SJCRH30 (cell line): Measurements from ENCODE around the gene PCCA. TPM values are rescaled to one million over a fixed set of nuclear protein-coding genes. Genes with fewer than 3 reads are reported as not detected.
A peak's percentile ranks its signal among the peaks of the same experiment; 100 is the strongest.

Experiments used
- DNase-seq, 2 experiments: peaks; one replicate each; pipeline ENCODE4 v3.0.0-alpha.2; 2015 to 2020
- H3K27ac ChIP-seq: fragments of 250-450 bp; sonication (Bioruptor Pico); 2 replicates; pipeline ENCODE4 v1.5.1; 2020; ENCODE audit warnings: mild to moderate bottlenecking, moderate library complexity
- H3K27me3 ChIP-seq: fragments of 250-450 bp; sonication (Bioruptor Pico); 2 replicates; pipeline ENCODE4 v1.5.1; 2020; ENCODE audit warnings: mild to moderate bottlenecking, moderate library complexity
- H3K36me3 ChIP-seq: fragments of 250-450 bp; sonication (Bioruptor Pico); 2 replicates; pipeline ENCODE4 v1.5.1; 2020; ENCODE audit warnings: mild to moderate bottlenecking, moderate library complexity
- H3K4me1 ChIP-seq: fragments of 250-450 bp; sonication (Bioruptor Pico); 2 replicates; pipeline ENCODE4 v1.5.1; 2020; ENCODE audit warnings: mild to moderate bottlenecking, moderate library complexity
- H3K4me3 ChIP-seq: fragments of 250-450 bp; sonication (Bioruptor Pico); 2 replicates; pipeline ENCODE4 v1.5.1; 2020; ENCODE audit warnings: mild to moderate bottlenecking, moderate library complexity
- H3K9me3 ChIP-seq: fragments of 250-450 bp; sonication (Bioruptor Pico); replicated peaks from 2 replicates; pipeline ENCODE4 v1.5.1; 2020; ENCODE audit warnings: mild to moderate bottlenecking, moderate library complexity
- total RNA-seq: library from RNA; depleted of rRNA; stranded (reverse); fragments of >200 nt; shearing (Covaris generic); gene quantifications from 2 replicates; pipeline ENCODE4 v1.2.3, GENCODE V29; 2014

The PCCA gene
- total RNA-seq, 1 experiment from 2014 or later: 23.4 TPM

DNA sequence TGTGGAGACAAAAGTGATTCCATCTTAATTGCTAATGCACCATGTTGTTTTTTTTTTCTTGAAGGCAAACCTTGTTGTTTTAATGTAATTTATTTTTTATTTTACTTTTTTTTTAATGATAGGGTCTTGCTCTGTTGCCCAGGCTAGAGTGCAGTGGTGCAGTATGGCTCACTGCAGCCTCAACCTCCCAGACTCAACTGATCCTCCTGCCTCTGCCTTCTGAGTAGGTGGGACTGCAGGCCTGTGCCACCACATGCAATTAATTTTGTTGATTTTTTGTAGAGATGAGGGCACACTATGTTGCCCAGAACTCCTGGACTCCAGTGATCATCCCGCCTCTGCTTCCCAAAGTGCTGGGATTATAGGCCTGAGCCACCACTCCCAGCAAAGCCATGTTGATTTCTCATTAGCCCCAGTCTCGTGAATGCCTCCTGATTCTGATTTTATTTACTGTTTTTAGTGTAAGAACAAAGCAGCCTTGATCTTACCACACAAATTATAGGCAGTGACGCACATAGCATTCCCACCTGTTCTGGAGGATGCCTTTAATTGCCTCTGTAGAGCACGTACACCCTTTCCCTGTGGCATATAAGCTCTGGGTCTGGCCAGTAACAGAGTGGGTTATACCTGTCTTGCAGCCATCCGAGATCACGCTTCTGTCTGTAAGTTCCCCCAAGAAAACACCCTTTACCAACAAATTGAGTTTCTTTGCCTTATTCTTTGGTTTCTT, 349.3 kb downstream of the PCCA start:
- Histone ChIP-seq H3K36me3 (no peaks in the 10 kb centered on the region), H3K9me3 (no peaks in the 10 kb centered on the region), H3K27ac (no peak overlapping the region), H3K4me3 (no peak overlapping the region), H3K27me3 (no peaks in the 10 kb centered on the region), H3K4me1 (peaks cover 21% of the 10 kb centered on the region)
- DNase-seq: no peak

DNA sequence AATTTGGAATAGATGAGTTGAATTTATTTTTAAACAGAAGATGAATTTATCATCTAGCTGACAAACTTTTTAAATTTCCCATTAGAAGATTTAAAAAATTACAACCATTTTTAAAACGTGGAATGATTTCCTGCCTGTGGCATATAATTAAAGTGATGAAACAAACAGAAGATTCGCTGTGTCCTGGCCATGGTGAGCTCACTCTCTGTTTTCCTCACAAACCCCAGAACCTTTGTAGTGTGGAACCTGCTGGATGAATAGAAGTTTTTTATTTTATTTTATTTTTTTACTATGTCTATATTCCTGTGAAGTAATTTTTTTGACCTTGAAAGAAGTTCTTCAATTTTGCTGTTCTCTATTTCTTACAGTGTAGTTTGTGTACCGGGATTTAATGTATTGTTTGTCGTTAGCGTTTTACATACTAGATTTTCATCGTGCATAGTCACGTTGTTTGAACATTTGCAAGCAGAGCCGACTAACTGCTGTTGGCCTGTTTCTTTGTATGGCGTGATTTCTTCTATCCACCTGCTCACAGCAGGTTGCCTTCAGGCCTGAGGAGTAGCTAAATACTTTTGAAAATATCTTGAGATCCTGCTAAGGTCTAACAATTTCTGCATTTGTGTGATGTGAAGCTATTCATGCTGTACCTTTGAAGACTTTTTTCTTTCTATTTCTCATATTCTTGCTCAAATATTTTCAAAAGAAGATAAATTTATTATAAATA, 350.5 kb downstream of the PCCA start:
- no peak overlapping the region for H3K27ac ChIP-seq
- no peaks in the 10 kb centered on the region for H3K27me3 ChIP-seq
- H3K4me3 ChIP-seq: no peak overlapping the region
- H3K9me3 ChIP-seq: no peaks in the 10 kb centered on the region
- peaks cover 16% of the 10 kb centered on the region for H3K4me1 ChIP-seq
- no peaks in the 10 kb centered on the region for H3K36me3 ChIP-seq
- no peak for DNase-seq

DNA sequence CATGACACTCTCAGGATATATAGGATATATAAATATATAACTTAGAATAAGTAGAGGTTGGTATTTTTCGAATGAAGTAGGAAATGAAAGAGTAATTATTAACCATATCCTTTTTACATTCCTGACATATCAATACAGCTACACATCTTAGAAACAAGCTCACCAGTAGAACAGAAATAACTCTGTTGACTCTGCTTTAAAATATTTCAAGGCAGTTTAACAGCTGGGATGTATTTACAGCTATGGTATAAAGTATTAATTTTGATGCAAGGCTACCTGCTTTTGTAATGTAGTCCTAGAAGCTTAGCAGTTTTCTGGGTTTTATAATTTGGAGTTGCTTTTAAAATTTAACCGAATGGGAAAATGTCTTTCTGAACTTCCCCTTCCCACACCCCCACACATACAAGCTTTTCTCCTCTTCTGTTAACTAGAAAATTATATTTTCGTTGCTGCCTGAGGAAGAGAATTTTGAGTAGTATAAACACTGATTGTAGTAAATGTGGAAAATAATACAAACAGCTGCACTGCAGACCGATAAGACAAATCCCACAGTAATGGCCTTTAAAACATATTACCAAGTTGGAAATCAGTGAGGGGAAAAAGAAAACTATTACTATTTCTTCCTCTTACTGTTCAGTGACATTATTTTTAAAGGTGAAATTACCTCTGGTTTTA, 352.0 kb downstream of the PCCA start:
- H3K27ac ChIP-seq: peak overlapping the region; percentile 66
- no peaks in the 10 kb centered on the region for H3K36me3 ChIP-seq
- H3K4me3 ChIP-seq: no peak overlapping the region
- no peaks in the 10 kb centered on the region for H3K27me3 ChIP-seq
- peaks cover 16% of the 10 kb centered on the region for H3K4me1 ChIP-seq
- peak in 1 of 2 experiments; percentile 31 for DNase-seq
- no peaks in the 10 kb centered on the region for H3K9me3 ChIP-seq

DNA sequence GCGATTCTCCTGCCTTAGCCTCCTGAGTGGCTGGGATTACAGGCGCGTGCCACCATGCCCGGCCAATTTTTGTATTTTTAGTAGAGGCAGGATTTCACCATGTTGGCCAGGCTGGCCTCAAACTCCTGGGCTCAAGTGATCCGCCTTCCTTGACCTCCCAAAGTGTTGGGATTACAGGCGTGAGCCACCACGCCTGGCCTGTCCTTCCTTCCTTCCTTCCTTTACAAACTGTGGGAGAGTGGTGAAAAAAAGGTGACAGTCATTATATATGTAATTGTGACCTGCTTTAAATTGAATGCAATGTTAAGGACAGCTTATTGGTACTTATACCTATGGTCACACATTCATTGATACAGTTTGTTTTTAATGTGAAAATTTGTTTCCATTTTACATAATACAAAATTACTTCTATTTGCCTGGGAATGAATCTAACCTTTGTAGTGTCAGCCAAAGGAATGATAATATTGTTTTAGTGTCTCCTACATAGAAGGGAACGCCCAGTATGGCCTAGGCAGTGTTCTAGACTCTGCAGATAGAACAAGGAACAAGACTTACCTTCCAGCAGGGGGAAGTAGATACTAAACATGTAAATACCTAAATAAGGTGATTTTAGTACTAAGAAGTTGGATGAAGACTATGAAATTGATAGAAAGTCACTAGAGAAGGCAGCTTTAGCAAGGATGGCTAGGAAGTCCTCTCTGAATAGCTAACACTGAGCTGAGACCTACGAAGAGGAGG, 353.4 kb downstream of the PCCA start:
- Histone ChIP-seq H3K4me1 (peaks cover 16% of the 10 kb centered on the region), H3K27me3 (no peaks in the 10 kb centered on the region), H3K4me3 (no peak overlapping the region), H3K27ac (no peak overlapping the region), H3K36me3 (no peaks in the 10 kb centered on the region), H3K9me3 (no peaks in the 10 kb centered on the region)
- no peak for DNase-seq

DNA sequence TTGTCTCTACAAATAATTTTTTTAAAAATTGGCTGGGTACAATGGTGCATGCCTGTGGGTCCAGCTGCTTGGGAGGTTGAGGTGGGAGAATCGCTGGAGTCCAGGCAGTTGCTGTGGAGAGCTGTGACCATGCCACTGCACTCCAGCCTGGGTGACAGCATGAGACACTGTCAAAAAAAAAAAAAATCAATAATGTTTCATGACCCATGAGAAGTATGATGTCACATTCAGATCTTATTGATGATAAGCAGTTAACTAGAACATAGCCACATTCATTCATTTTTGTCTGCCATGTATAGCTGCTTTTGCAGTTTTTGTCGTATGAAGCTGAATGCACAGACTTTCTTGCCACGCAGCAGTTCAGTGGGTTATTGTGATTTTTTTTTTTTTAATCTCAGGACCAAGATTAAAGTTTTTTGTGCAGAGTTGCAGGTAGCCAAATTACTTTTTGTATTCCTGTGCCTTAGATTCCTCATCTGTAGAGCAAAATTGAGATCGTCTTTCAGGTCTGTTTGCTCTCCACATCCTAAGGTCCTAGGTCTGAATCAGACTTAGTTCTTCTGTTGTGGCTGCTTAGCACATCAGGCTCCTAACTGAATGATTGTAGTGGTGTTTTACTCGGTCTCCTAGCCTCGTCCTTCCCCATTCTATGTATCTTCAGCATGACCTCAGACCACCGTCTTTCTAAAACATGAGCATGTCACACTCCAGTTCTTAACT, 354.5 kb downstream of the PCCA start:
- H3K4me3 ChIP-seq: no peak overlapping the region
- H3K9me3 ChIP-seq: no peaks in the 10 kb centered on the region
- no peak overlapping the region for H3K27ac ChIP-seq
- H3K36me3 ChIP-seq: no peaks in the 10 kb centered on the region
- H3K27me3 ChIP-seq: no peaks in the 10 kb centered on the region
- DNase-seq: no peak
- H3K4me1 ChIP-seq: peaks cover 16% of the 10 kb centered on the region

DNA sequence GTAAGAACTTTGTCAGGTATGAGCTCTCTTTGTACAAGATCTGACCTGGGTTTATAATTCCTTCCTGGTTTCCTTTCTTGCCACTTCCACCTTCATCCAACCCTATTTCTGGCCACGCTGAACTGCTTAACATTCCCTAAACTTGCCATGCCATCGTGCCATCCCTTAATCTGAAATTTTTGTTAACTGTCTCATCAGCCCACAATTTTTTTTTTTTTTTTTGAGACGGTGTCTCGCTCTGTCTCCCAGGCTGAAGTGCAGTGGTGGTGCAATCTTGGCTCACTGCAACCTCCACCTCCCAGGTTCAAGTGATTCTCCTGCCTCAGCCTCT, 355.1 kb downstream of the PCCA start:
- H3K36me3 ChIP-seq: no peaks in the 10 kb centered on the region
- no peaks in the 10 kb centered on the region for H3K27me3 ChIP-seq
- no peak overlapping the region for H3K27ac ChIP-seq
- peaks cover 16% of the 10 kb centered on the region for H3K4me1 ChIP-seq
- no peak overlapping the region for H3K4me3 ChIP-seq
- no peak for DNase-seq
- no peaks in the 10 kb centered on the region for H3K9me3 ChIP-seq

DNA sequence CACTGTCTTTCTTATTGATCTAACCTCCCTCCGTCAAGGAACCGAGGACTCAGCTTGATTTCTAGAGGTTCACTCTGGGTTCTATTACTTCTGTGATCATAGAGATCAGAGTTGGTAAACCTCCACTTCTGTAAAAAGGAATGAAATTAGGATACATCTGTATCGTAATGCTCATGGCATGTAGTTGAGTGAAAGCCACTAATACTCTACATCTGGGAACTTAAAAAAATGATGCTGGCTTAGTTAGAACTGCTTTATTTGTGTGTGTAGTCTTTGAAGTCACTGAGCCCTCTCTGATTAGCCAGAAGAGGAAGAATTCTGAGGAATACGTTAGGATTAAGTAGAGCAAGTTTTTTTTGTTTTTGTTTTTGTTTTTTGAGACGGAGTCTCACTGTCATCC, 358.9 kb downstream of the PCCA start:
- Histone ChIP-seq H3K27ac (no peak overlapping the region), H3K36me3 (no peaks in the 10 kb centered on the region), H3K4me3 (no peak overlapping the region), H3K4me1 (no peaks in the 10 kb centered on the region), H3K9me3 (no peaks in the 10 kb centered on the region), H3K27me3 (no peaks in the 10 kb centered on the region)
- no peak for DNase-seq

DNA sequence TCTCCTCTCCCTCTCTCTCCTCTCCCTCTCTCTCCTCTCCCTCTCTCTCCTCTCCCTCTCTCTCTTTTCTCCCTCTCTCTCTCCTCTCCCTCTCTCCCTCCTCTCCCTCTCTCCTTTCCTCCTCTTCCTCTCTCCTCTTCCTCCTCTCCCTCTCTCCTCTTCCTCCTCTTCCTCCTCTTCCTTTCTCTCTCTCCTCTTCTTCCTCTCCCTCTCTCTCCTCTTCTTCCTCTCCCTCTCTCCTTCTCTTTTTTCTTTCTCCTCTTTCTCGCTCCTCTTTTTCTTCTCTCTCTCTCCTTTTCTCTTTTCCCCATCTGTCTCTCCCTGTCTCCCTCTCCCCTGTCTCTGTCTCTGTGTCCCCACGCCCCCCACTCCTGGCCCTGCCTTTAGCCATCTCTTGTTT, 363.0 kb downstream of the PCCA start:
- H3K4me3 ChIP-seq: no peak overlapping the region
- H3K36me3 ChIP-seq: no peaks in the 10 kb centered on the region

DNA sequence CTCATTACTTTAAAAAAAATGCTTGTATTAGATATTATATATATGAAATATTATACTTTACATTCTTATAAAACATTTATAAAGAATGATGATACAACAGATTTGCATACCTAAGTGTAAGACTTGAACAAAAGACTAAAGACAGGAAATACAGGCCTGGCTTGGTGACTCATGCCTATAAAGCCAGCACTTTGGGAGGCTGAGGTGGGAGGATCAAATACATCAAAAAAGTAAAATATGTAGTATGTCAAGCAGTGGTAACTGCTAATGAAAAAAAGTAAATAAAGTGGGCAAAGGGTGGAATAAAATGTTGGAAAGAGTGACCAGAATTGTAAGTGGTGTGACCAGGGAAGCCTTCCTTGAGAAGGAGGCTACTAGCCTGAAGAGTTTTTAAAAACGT, 366.0 kb downstream of the PCCA start:
- no peaks in the 10 kb centered on the region for H3K27me3 ChIP-seq
- H3K4me1 ChIP-seq: no peaks in the 10 kb centered on the region
- no peak overlapping the region for H3K4me3 ChIP-seq
- H3K36me3 ChIP-seq: no peaks in the 10 kb centered on the region
- peak in 1 of 2 experiments; percentile 17 for DNase-seq
- no peaks in the 10 kb centered on the region for H3K9me3 ChIP-seq
- H3K27ac ChIP-seq: no peak overlapping the region

More for the DNA sequence above, 363.0 kb downstream of the PCCA start:
- no peak overlapping the region for H3K27ac ChIP-seq
- H3K27me3 ChIP-seq: no peaks in the 10 kb centered on the region
- no peak for DNase-seq
- H3K4me1 ChIP-seq: no peaks in the 10 kb centered on the region
- H3K9me3 ChIP-seq: no peaks in the 10 kb centered on the region

DNA sequence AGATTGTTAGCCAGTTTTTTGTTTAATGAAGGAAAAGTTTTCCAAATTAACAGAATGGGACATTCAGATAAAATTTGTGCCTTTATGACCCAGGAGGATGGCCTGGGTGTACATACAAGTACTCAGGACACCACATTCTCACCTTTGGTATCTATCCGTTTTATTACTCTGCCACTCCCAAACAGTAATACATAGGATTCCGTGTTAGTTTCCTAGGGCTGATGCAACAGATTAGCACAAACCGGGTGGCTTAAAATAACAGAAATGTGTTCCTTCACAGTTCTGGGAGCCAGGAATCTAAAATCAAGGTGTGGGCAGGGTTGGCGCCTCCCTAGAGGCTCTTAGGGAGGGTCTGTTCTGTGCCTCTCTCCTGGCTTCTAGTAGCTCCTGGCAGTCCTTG, 369.8 kb downstream of the PCCA start:
- Histone ChIP-seq H3K4me1 (peaks cover 8% of the 10 kb centered on the region; the same call in 1 of the 2 replicates), H3K27me3 (no peaks in the 10 kb centered on the region), H3K27ac (no peak overlapping the region), H3K9me3 (no peaks in the 10 kb centered on the region), H3K4me3 (no peak overlapping the region), H3K36me3 (no peaks in the 10 kb centered on the region)
- no peak for DNase-seq

DNA sequence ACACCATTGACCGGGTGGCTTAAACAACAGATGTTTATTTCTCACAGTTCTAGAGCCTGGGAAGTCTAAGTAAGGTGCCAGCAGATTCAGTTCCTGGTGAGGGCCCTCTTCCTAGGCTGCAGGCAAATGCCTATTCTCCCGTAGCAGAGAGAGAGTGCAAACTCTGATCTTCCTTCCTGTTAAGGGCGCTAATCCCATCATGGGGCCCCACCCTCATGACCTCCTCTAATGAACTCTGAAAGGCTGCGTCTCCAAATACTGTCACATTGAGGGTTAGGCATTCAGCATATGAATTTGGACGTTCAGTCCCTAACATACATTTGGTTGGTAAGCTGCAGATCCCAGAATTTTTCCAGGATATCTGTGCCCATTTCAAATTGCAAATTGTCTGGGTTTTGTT, 370.9 kb downstream of the PCCA start:
- Histone ChIP-seq H3K4me3 (no peak overlapping the region), H3K27ac (no peak overlapping the region), H3K27me3 (no peaks in the 10 kb centered on the region), H3K4me1 (peaks cover 8% of the 10 kb centered on the region; the same call in 1 of the 2 replicates), H3K9me3 (no peaks in the 10 kb centered on the region), H3K36me3 (no peaks in the 10 kb centered on the region)
- no peak for DNase-seq

DNA sequence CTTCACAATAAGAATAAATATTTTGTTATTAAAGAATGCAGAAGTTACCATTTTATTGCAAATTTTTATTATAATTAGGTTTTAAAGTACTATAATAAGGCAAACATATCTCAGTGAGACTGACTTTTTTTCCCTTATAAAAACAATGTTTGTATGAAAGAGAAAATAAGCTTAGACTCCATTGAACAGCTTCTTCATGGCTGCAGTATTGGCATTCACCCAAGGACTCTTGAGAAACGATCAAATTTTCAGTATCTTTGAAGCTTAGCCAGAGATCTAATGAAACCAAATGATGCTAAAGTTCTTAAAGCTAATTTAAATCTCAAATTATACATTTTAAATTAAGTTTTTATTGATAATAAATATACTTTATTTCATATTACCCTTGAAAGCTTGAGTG, 371.4 kb downstream of the PCCA start:
- H3K27ac ChIP-seq: no peak overlapping the region
- no peak overlapping the region for H3K4me3 ChIP-seq
- no peaks in the 10 kb centered on the region for H3K36me3 ChIP-seq
- H3K27me3 ChIP-seq: no peaks in the 10 kb centered on the region
- DNase-seq: no peak
- peaks cover 8% of the 10 kb centered on the region; the same call in 1 of the 2 replicates for H3K4me1 ChIP-seq
- no peaks in the 10 kb centered on the region for H3K9me3 ChIP-seq

DNA sequence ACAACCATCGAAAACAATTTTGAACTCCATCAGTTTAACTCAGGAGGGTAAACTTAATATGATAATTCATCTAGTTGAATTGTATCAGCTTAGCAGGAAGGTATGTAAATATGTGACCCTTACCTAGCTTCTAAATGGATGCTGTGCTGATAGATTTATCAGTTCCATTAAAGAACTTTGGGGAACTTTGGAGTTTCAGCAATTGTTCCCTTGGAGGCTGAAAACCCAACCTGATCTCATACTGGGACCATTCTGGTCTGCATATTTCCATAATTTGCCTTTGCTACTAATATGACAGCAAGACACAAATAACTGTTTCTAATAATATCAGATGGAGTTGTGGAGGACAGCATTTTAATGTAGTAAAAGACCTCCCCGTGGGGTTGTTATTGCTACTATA, 371.9 kb downstream of the PCCA start:
- Histone ChIP-seq H3K36me3 (no peaks in the 10 kb centered on the region), H3K4me1 (peaks cover 8% of the 10 kb centered on the region; the same call in 1 of the 2 replicates), H3K27ac (no peak overlapping the region), H3K27me3 (no peaks in the 10 kb centered on the region), H3K4me3 (no peak overlapping the region), H3K9me3 (no peaks in the 10 kb centered on the region)
- DNase-seq: no peak

DNA sequence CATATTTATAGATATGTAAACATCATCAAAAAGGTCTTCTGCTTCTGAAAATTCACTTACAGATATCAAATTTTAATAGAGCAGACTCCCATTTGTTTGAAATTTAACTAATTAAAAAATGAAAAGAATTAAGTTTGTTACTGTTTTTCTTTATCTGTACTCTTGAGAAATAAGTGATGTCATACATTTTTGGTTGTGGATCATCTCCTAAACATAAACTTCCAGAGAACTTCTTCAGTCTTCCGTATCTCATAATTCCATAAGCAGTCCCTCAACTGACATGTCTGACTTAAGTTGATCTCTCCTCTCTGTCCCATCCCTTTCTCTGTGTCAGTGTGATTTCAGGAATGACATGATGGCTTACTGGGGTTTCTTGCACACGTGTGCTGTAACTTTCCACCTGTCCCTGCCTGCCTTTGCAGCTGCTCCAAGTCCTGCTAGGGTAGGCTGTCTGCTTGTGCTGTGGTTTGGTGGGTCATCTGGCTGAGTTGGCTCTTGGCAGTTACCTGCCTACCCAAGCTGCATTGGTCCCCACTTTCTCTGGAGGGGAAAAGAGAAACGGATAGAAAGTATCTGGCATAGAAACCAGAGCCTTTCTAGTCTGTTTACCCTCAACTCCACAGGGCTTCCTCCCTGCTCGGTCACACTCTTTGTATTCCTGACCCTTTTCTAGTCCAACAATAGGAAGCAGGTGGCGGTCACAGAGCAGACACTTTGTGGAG, 372.6 kb downstream of the PCCA start:
- Histone ChIP-seq H3K4me3 (no peak overlapping the region), H3K27ac (no peak overlapping the region)

More for the DNA sequence above, 372.6 kb downstream of the PCCA start:
- peak; percentile 19 to 48 for DNase-seq
- Histone ChIP-seq H3K4me1 (peaks cover 8% of the 10 kb centered on the region; the same call in 1 of the 2 replicates), H3K9me3 (no peaks in the 10 kb centered on the region), H3K27me3 (no peaks in the 10 kb centered on the region), H3K36me3 (no peaks in the 10 kb centered on the region)
